NCI-H2171 treated with DMSO at 0.1 percent for 48 hours (cell line): ENCODE data around the gene VPS13C.

Source experiments
- DNase-seq: peaks from one replicate; lab custom pipeline; 2025; lab: John Stamatoyannopoulos, UW

The VPS13C gene

DNA sequence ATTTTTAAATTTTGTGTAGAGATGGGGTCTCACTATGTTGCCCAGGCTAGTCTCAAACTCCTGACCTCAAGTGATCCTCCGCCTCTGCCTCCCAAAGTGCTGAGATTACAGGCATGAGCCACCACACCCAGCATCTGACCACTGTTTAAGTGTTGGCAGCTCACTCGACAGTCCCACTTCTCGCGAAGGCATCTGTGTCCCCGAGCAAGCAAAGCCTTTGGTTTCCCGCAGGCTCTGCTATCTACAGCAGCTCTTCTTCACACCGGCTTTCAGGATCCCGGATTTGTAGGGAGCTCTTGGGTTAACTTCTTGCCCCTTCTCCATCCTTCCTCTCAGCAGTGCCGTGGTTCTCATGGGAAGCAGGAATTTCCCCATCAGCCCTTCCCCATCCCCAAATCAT, 240.9 kb downstream of the VPS13C start:
- no peak for DNase-seq

DNA sequence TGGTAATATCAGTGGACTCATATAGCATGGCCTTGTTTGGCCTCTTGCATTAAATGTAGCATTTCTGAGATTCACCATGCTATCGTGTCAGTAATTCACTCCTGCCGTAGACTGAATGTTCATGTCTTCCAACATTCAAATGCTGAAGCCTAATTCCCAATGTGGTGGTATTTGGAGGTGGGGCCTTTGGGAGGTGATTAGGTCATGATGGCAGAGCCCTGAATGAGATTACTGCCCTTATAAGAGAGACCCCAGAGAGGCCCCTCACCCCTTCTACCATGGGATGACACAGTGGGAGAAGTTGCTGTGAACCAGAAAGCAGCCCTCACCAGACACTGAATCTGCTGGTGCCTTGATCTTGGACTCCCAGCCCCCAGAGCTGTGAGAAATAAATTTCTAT, 241.4 kb downstream of the VPS13C start:
- no peak for DNase-seq

DNA sequence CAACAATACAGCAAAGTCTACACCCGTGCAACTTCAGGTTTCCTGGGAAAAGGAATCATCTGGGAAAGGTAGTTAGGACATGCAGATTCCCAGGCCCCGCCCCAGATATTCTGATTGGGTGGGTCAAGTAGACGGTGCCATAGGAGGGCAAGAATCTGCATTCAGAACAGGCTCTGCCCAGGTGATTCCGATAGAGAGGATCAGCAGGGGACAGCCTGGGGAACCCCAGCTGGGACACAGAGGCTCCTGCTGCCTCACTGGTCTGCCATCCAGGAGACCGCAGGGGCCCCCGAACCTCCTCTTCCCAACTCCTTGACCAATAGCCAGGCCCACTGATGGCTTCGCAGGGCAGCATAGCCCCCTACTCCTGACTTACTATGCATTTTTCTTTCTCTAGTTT, 243.4 kb downstream of the VPS13C start:
- no peak for DNase-seq

DNA sequence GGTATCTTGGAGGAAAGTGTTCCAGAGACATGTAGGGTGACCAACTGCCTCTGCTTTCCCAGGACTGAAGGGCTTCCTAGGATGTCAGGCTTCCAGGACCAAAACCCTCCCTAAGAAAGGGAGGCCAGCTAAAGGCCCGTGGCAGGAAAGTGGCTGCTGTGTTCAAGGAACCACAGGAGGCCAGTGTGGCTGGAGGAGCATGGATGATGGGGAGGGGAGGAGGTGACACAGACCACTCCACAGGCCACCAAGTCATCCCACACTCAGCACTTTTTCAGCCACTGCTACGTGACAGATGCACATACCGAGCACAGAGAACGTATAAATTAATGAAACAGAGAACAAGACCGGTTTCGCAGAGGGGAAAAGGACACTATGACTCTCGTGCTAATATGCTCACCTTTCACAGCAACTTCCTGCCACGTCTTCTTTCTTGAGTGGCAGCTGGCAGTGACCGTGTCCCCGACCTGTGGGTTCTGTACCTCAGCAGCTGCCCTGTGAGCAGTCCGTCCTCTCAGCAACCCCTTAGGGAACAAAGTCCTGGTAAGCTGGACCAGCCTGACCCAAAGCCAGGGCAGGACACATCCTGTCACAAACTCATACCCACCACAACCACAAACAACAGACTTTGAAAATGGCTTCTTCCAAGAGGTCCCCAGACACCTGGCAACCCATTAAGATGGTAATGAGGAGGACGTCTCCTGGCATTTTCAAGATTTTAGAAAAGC, 244.7 kb downstream of the VPS13C start:
- DNase-seq: no peak

DNA sequence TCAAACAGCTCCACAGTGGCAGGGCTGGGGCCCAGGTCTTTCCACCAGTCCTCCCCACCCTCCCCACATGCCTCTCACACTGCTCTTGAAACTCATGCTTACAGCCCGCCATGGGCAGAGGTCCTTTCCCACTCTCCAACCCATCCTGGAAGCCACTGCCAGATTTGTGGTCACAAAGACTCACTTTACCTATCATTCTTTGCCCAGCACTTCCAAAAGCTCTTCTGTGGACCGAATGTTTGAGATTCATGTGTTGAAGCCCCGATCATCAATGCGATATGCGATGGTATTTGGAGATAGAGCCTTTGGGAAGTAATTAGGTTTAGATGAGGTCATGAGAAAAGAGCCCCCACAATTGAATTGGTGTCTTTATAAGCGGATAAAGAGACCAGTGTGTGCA, 247.8 kb downstream of the VPS13C start:
- no peak for DNase-seq

DNA sequence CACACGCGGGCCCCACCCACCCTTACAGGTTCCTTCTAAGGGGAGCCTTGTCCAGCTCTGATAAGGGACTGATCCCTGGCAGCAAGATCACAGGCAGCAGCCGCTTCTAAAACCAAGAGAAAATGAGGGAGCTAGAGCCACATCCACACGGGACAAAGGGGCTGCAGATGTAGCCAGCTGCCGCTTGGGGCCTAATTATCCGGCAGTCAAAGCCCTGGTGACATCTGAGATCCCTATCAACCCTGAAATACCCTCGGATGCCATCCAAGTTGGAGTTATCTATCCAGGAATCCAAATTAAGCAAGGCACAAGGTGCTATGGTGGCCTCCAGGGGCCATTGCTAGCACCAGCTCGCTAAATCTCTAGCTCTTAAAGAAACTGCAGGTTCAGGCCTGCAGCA, 248.3 kb downstream of the VPS13C start:
- peak; percentile 89 for DNase-seq

DNA sequence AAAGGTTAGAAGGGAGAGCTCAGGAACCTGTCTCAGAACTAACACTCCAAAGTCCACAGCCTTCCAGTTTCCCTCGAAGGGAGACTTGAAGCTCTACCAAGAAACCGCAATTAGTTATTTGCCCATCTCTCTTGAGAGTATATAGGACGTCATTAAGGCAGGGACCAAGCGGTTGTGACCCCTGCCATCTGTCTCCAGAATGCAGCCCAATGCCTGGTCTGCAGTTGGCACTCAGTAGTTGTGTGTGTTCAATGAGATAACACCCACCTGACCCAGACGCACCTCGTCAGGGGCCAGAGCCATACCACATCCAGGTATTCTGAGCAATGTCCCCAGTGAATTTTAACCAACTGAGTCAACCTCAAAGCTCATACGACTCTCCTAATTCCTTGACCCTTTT, 251.0 kb downstream of the VPS13C start:
- no peak for DNase-seq

DNA sequence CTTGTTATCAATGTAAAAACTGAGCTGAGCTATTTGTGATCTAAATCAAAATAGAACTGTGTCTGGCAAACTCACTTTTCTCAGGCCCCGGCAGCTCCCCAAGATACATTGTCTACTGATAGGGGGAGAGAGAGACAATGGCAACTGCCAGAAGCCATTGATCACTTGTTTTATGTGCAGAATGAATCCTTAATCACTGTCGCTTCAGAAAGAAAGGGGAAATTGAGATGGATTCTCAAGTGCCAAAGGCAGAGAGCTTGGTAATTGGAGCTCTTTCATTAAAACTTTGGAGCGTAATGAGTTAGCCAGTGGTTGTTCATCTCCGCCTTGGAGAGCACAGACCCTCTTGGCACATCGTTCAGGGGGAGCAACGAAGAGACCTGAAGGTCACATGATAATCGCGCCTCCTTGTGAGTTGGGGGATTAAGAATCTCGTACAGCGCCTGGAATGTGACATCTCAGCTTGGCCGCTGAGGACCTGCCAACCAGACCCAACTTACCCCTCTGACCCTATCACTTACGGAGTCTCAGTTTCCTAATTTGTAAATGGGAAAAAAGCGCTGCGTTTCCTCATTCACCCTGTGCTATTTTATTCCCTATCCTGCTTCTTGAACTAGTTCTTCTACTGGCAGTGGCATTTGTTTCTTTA, 252.8 kb downstream of the VPS13C start:
- DNase-seq: no peak
